HepG2 (cell line): ENCODE measurements around the gene NPW. TPM values are rescaled to one million over a fixed set of nuclear protein-coding genes. Genes with fewer than 3 reads are reported as not detected.

Experiments
- AGO1 ChIP-seq: fragments of 200-400 bp; formaldehyde crosslinking; IDR thresholded peaks from 2 replicates; pipeline ENCODE4 v1.6.1; 2017; ENCODE audit warnings: mild to moderate bottlenecking, low read depth, low read length, moderate library complexity; ENCODE audit not compliant: poor library complexity, severe bottlenecking
- ATF3 ChIP-seq: sonication (generic); formaldehyde crosslinking; IDR thresholded peaks from 2 replicates; pipeline ENCODE4 v1.4.0; 2020; ENCODE audit warnings: missing genetic modification reagents
- CHD2 ChIP-seq: IDR thresholded peaks from 2 replicates; pipeline ENCODE4 v1.6.1; 2011; ENCODE audit warnings: low read depth, low read length, improper control_type of control experiment
- DNMT1 ChIP-seq: sonication (generic); formaldehyde crosslinking; IDR thresholded peaks from 2 replicates; pipeline ENCODE4 v1.5.1; 2020; ENCODE audit warnings: mild to moderate bottlenecking, missing genetic modification reagents
- IRF9 ChIP-seq: sonication (generic); formaldehyde crosslinking; IDR thresholded peaks from 2 replicates; pipeline ENCODE4 v1.8.0; 2022; ENCODE audit warnings: missing genetic modification reagents, mild to moderate bottlenecking, borderline replicate concordance
- JUND ChIP-seq: sonication (generic); formaldehyde crosslinking; IDR thresholded peaks from 2 replicates; pipeline ENCODE4 v1.8.0; 2022; ENCODE audit warnings: mild to moderate bottlenecking, missing genetic modification reagents
- KDM3A ChIP-seq: IDR thresholded peaks from 2 replicates; pipeline ENCODE4 v1.6.1; 2018; ENCODE audit warnings: low read depth, missing compliant biosample characterization
- MATR3 ChIP-seq: sonication (generic); formaldehyde crosslinking; IDR thresholded peaks from 2 replicates; pipeline ENCODE4 v1.4.0; 2020; ENCODE audit warnings: missing genetic modification reagents
- NCOR1 ChIP-seq: fragments of 200-600 bp; sonication (generic); IDR thresholded peaks from 2 replicates; pipeline ENCODE4 v1.7.0; 2017; ENCODE audit warnings: antibody characterized with exemption, low read length, borderline replicate concordance
- NFE2L1 ChIP-seq: sonication (generic); formaldehyde crosslinking; IDR thresholded peaks from 2 replicates; pipeline ENCODE4 v1.4.0; 2020; ENCODE audit warnings: missing genetic modification reagents, mild to moderate bottlenecking, borderline replicate concordance
- NFRKB ChIP-seq: fragments of 450-650 bp; IDR thresholded peaks from 2 replicates; pipeline ENCODE4 v1.6.1; 2017
- PLSCR1 ChIP-seq: sonication (generic); formaldehyde crosslinking; IDR thresholded peaks from 2 replicates; pipeline ENCODE4 v1.5.0; 2020; ENCODE audit warnings: missing genetic modification reagents, mild to moderate bottlenecking, borderline replicate concordance
- RBM39 ChIP-seq: fragments of 200-400 bp; formaldehyde crosslinking; IDR thresholded peaks from one replicate; pipeline ENCODE4 v1.6.1; 2018; ENCODE audit warnings: antibody characterized with exemption, mild to moderate bottlenecking, low read depth, low read length; ENCODE audit not compliant: poor library complexity, severe bottlenecking
- SP5 ChIP-seq: IDR thresholded peaks from 2 replicates; pipeline ENCODE4 v1.6.1; 2016; ENCODE audit warnings: low read depth, borderline replicate concordance
- TARDBP ChIP-seq: sonication (generic); formaldehyde crosslinking; IDR thresholded peaks from 2 replicates; pipeline ENCODE4 v1.8.0; 2022; ENCODE audit warnings: mild to moderate bottlenecking, missing genetic modification reagents
- TCF7 ChIP-seq: sonication (generic); IDR thresholded peaks from 2 replicates; pipeline ENCODE4 v1.6.1; 2016; ENCODE audit warnings: antibody characterized with exemption, low read depth
- TFDP1 ChIP-seq: IDR thresholded peaks from 2 replicates; pipeline ENCODE4 v1.6.1; 2016; ENCODE audit warnings: missing compliant biosample characterization, missing genetic modification reagents, borderline replicate concordance
- THAP7 ChIP-seq: sonication (generic); formaldehyde crosslinking; IDR thresholded peaks from 2 replicates; pipeline ENCODE4 v1.8.1; 2023; ENCODE audit warnings: mild to moderate bottlenecking, missing genetic modification reagents
- THRA ChIP-seq: sonication (generic); formaldehyde crosslinking; IDR thresholded peaks from 2 replicates; pipeline ENCODE4 v1.4.0; 2020; ENCODE audit warnings: missing genetic modification reagents, borderline replicate concordance
- ZFP36 ChIP-seq: fragments of 150-350 bp; IDR thresholded peaks from 2 replicates; pipeline ENCODE4 v1.6.1; 2018; ENCODE audit warnings: borderline replicate concordance, low read length, low read depth; ENCODE audit not compliant: partially characterized antibody
- ZNF235 ChIP-seq: sonication (generic); formaldehyde crosslinking; IDR thresholded peaks from 2 replicates; pipeline ENCODE4 v1.8.1; 2023; ENCODE audit warnings: mild to moderate bottlenecking, missing genetic modification reagents, borderline replicate concordance
- ZNF333 ChIP-seq: sonication (generic); formaldehyde crosslinking; IDR thresholded peaks from 2 replicates; pipeline ENCODE4 v1.4.0; 2020; ENCODE audit warnings: mild to moderate bottlenecking, missing genetic modification reagents, borderline replicate concordance
- ZNF563 ChIP-seq: sonication (generic); formaldehyde crosslinking; IDR thresholded peaks from 2 replicates; pipeline ENCODE4 v1.8.0; 2022; ENCODE audit warnings: mild to moderate bottlenecking, moderate library complexity, missing genetic modification reagents
- ZSCAN29 ChIP-seq: sonication (generic); formaldehyde crosslinking; conservative IDR thresholded peaks from 2 replicates; pipeline ENCODE4 v1.4.0; 2020; ENCODE audit warnings: mild to moderate bottlenecking, missing genetic modification reagents
- polyA plus RNA-seq, 8 experiments: library from polyadenylated mRNA; depleted of rRNA in 3 of 8; stranded (reverse) in 7 of 8; unstranded in 1 of 8; fragments of >200 nt; fragmentation: Illumina TruSeq in 4 of 8; extraction: Trizol in 4 of 8; gene quantifications; 2 replicates each; pipeline versions ENCODE4 v1.2.1 to v1.2.3, GENCODE V29; 2011 to 2016; ENCODE audit warnings: low read depth in 4 of 8, missing spikeins in 1 of 8, mixed read lengths in 1 of 8; ENCODE audit not compliant: insufficient read depth in 1 of 8
- total RNA-seq, 5 experiments: library from RNA; depleted of rRNA; stranded (reverse); fragments of >200 nt; fragmentation: Illumina TruSeq; extraction: Trizol; gene quantifications; 2 replicates each; pipeline ENCODE4 v1.2.3, GENCODE V29; 2016; ENCODE audit warnings: low read depth in 1 of 5

Gene NPW
- total and polyA plus RNA-seq, 2 of the 13 experiments (the other 11 are each of a cell fraction or from before 2014, with no cell fraction given): 0.24 to 0.97 TPM

GRCh38 chr16:1971796-1972489 lies 47.6 kb upstream of the NPW start, which contains the start of gene TBL3 (continued):
- peak; percentile 79 for TF ChIP-seq JUND (CRISPR knock-in tag)
- peak; percentile 39; the same call in 1 of the 2 replicates for TF ChIP-seq ZNF235 (CRISPR knock-in tag)
- TF ChIP-seq DNMT1 (CRISPR knock-in tag): no peak
- TF ChIP-seq ZNF333 (CRISPR knock-in tag): peak; percentile 83; the same call in 1 of the 2 replicates
- TF ChIP-seq TARDBP (CRISPR knock-in tag): peak; percentile 93
- TF ChIP-seq NCOR1: no peak; the same call in 1 of the 2 replicates
- TF ChIP-seq TFDP1 (CRISPR knock-in tag): peak; percentile 87
- peak; percentile 83; the same call in 1 of the 2 replicates for TF ChIP-seq ZSCAN29 (CRISPR knock-in tag)
- TF ChIP-seq NFE2L1 (CRISPR knock-in tag): 0 out of 2 replicates have a peak, but pooled peaks have one; percentile 22
- no peak for TF ChIP-seq PLSCR1 (CRISPR knock-in tag)
- peak; percentile 65 for TF ChIP-seq ATF3 (CRISPR knock-in tag)
- TF ChIP-seq TCF7: no peak
- TF ChIP-seq RBM39: peak; percentile 79
- TF ChIP-seq IRF9: peak; percentile 85; the same call in 1 of the 2 replicates
- peak; percentile 88 for TF ChIP-seq SP5
- no peak for TF ChIP-seq NFRKB
- TF ChIP-seq MATR3 (CRISPR knock-in tag): no peak
- TF ChIP-seq KDM3A (CRISPR knock-in tag): peak; percentile 28; the same call in 1 of the 2 replicates
- peak; percentile 94 for TF ChIP-seq THAP7 (CRISPR knock-in tag)
- TF ChIP-seq THRA (CRISPR knock-in tag): peak; percentile 80; the same call in 1 of the 2 replicates
- peak; percentile 67 for TF ChIP-seq CHD2
- no peak for TF ChIP-seq AGO1
- TF ChIP-seq ZNF563 (CRISPR knock-in tag): peak; percentile 57; the same call in 1 of the 2 replicates
- TF ChIP-seq ZFP36: no peak
